ENCODE measurements around the gene PCDHGB7. TPM values are rescaled to one million over a fixed set of nuclear protein-coding genes. Genes with fewer than 3 reads are reported as not detected.
"Not testable (repeated sequence)": the region's sequence is repeated elsewhere in the genome, so short reads cannot be mapped to it uniquely, and the experiment has no call there.

The PCDHGB7 gene
- total RNA-seq, 1 donor from 2014 or later, result 22.4 TPM

- no peaks in the 10 kb centered on the region for H4K20me1 ChIP-seq (ENCODE audit: insufficient read depth, low read length)
- no peaks in the 10 kb centered on the region for H3K27me3 ChIP-seq (ENCODE audit: insufficient read depth, low read length)
- H3K79me2 ChIP-seq (ENCODE audit: insufficient read depth, low read length), result peaks cover 4% of the 10 kb centered on the region
- TF ChIP-seq CTCF (IDR thresholded peaks at IDR 0.05; ENCODE audit: insufficient read depth, low read depth, low read length) (peak; percentile 58), EZH2 (IDR thresholded peaks at IDR 0.05; ENCODE audit: insufficient read depth, low read length) (no peak)
- Mint-ChIP-seq H3K36me3 (ENCODE audit: low read depth, unreplicated experiment) (peaks cover 60% of the 10 kb centered on the region), H3K9me3 (ENCODE audit: unreplicated experiment) (peaks cover 35% of the 10 kb centered on the region), H3K4me3 (ENCODE audit: unreplicated experiment) (no peak within 1 kb of the TSS), H3K27ac (ENCODE audit: unreplicated experiment) (no peak within 1 kb of the TSS), H3K27me3 (ENCODE audit: low read depth, unreplicated experiment) (no peaks in the 10 kb centered on the region), H3K4me1 (ENCODE audit: low read depth, unreplicated experiment) (no peaks in the 10 kb centered on the region)
- H3K9ac ChIP-seq (ENCODE audit: low read length), result peak within 1 kb of the TSS; percentile 56
- FAIRE-seq (no peak), DNase-seq (ENCODE audit: low read depth) (peak; percentile 77)
- no peaks in the 10 kb centered on the region for H3K36me3 ChIP-seq (ENCODE audit: insufficient read depth, low read length)
- H3K4me3 ChIP-seq (ENCODE audit: insufficient read depth, low read depth, low read length), result peak within 1 kb of the TSS; percentile 49
- peak within 1 kb of the TSS; percentile 28 for H3K27ac ChIP-seq (ENCODE audit: low read depth, low read length)
- H3K4me1 ChIP-seq (ENCODE audit: insufficient read depth, low read length), result no peaks in the 10 kb centered on the region
- peak within 1 kb of the TSS; percentile 70 for H3K4me2 ChIP-seq (ENCODE audit: low read length)
- H2AFZ ChIP-seq (ENCODE audit: low read depth, low read length), result peak within 1 kb of the TSS; percentile 23
- H3K9me3 ChIP-seq (ENCODE audit: insufficient read depth, low read depth, low read length), result peaks cover 45% of the 10 kb centered on the region
These were observed 13.0 kb downstream of the PCDHGB7 start, which contains the start of gene PCDHGA12 for GRCh38 chr5:141430332-141431113. Gene PCDHGA12, plus strand, starts transcription at chr5:141430507. Its CDS starts 253 bp downstream, at chr5:141430760.

GRCh38 chr5:141431286-141431685 lies 13.8 kb downstream of the PCDHGB7 start:
- H3K4me3 ChIP-seq (ENCODE audit: insufficient read depth, low read depth, low read length), result peak overlapping the region; percentile 49

GRCh38 chr5:141432308-141432707 lies 14.8 kb downstream of the PCDHGB7 start:
- not testable (repeated sequence) for H3K27me3 Mint-ChIP-seq (ENCODE audit: low read depth, unreplicated experiment); H3K9ac ChIP-seq (ENCODE audit: low read length); H2AFZ ChIP-seq (ENCODE audit: low read depth, low read length); H4K20me1 ChIP-seq (ENCODE audit: insufficient read depth, low read length); H3K79me2 ChIP-seq (ENCODE audit: insufficient read depth, low read length); H3K27ac Mint-ChIP-seq (ENCODE audit: unreplicated experiment); H3K36me3 ChIP-seq (ENCODE audit: insufficient read depth, low read length); H3K27me3 ChIP-seq (ENCODE audit: insufficient read depth, low read length); FAIRE-seq; DNase-seq (ENCODE audit: low read depth); H3K4me1 ChIP-seq (ENCODE audit: insufficient read depth, low read length); H3K4me3 Mint-ChIP-seq (ENCODE audit: unreplicated experiment); H3K4me3 ChIP-seq (ENCODE audit: insufficient read depth, low read depth, low read length); H3K4me1 Mint-ChIP-seq (ENCODE audit: low read depth, unreplicated experiment); H3K27ac ChIP-seq (ENCODE audit: low read depth, low read length)
- Mint-ChIP-seq H3K36me3 (ENCODE audit: low read depth, unreplicated experiment) (peaks cover 44% of the 10 kb centered on the region), H3K9me3 (ENCODE audit: unreplicated experiment) (peaks cover 27% of the 10 kb centered on the region)
- Histone ChIP-seq H3K4me2 (ENCODE audit: low read length) (peak overlapping the region; percentile 6), H3K9me3 (ENCODE audit: insufficient read depth, low read depth, low read length) (peaks cover 30% of the 10 kb centered on the region)

More at GRCh38 chr5:141431286-141431685, 13.8 kb downstream of the PCDHGB7 start:
- peak overlapping the region; percentile 70 for H3K4me2 ChIP-seq (ENCODE audit: low read length)
- Mint-ChIP-seq H3K36me3 (ENCODE audit: low read depth, unreplicated experiment) (peaks cover 54% of the 10 kb centered on the region), H3K4me3 (ENCODE audit: unreplicated experiment) (no peak overlapping the region), H3K9me3 (ENCODE audit: unreplicated experiment) (peaks cover 35% of the 10 kb centered on the region), H3K27me3 (ENCODE audit: low read depth, unreplicated experiment) (no peaks in the 10 kb centered on the region), H3K27ac (ENCODE audit: unreplicated experiment) (no peak overlapping the region), H3K4me1 (ENCODE audit: low read depth, unreplicated experiment) (no peaks in the 10 kb centered on the region)
- FAIRE-seq (no peak), DNase-seq (ENCODE audit: low read depth) (peak; percentile 34)
- no peak for TF ChIP-seq EZH2 (IDR thresholded peaks at IDR 0.05; ENCODE audit: insufficient read depth, low read length)
- TF ChIP-seq CTCF (IDR thresholded peaks at IDR 0.05; ENCODE audit: insufficient read depth, low read depth, low read length), result no peak
- no peak overlapping the region for H3K27ac ChIP-seq (ENCODE audit: low read depth, low read length)
- no peaks in the 10 kb centered on the region for H3K27me3 ChIP-seq (ENCODE audit: insufficient read depth, low read length)
- H4K20me1 ChIP-seq (ENCODE audit: insufficient read depth, low read length), result no peaks in the 10 kb centered on the region
- H3K79me2 ChIP-seq (ENCODE audit: insufficient read depth, low read length), result peaks cover 8% of the 10 kb centered on the region
- H2AFZ ChIP-seq (ENCODE audit: low read depth, low read length), result no peak overlapping the region
- H3K36me3 ChIP-seq (ENCODE audit: insufficient read depth, low read length), result no peaks in the 10 kb centered on the region
- H3K4me1 ChIP-seq (ENCODE audit: insufficient read depth, low read length), result no peaks in the 10 kb centered on the region
- H3K9ac ChIP-seq (ENCODE audit: low read length), result peak overlapping the region; percentile 56
- peaks cover 38% of the 10 kb centered on the region for H3K9me3 ChIP-seq (ENCODE audit: insufficient read depth, low read depth, low read length)

GRCh38 chr5:141432726-141433125 lies 15.2 kb downstream of the PCDHGB7 start:
- not testable (repeated sequence) for H4K20me1 ChIP-seq (ENCODE audit: insufficient read depth, low read length); H3K36me3 ChIP-seq (ENCODE audit: insufficient read depth, low read length); H3K27me3 ChIP-seq (ENCODE audit: insufficient read depth, low read length); H3K4me3 ChIP-seq (ENCODE audit: insufficient read depth, low read depth, low read length); H3K27ac ChIP-seq (ENCODE audit: low read depth, low read length); H3K9ac ChIP-seq (ENCODE audit: low read length); H3K79me2 ChIP-seq (ENCODE audit: insufficient read depth, low read length); H2AFZ ChIP-seq (ENCODE audit: low read depth, low read length); H3K4me1 Mint-ChIP-seq (ENCODE audit: low read depth, unreplicated experiment); H3K27ac Mint-ChIP-seq (ENCODE audit: unreplicated experiment); DNase-seq (ENCODE audit: low read depth); H3K4me2 ChIP-seq (ENCODE audit: low read length); FAIRE-seq; H3K4me1 ChIP-seq (ENCODE audit: insufficient read depth, low read length); H3K27me3 Mint-ChIP-seq (ENCODE audit: low read depth, unreplicated experiment); H3K4me3 Mint-ChIP-seq (ENCODE audit: unreplicated experiment)
- peaks cover 25% of the 10 kb centered on the region for H3K9me3 ChIP-seq (ENCODE audit: insufficient read depth, low read depth, low read length)
- Mint-ChIP-seq H3K9me3 (ENCODE audit: unreplicated experiment) (peaks cover 27% of the 10 kb centered on the region), H3K36me3 (ENCODE audit: low read depth, unreplicated experiment) (peaks cover 41% of the 10 kb centered on the region)

Data from astrocyte (in vitro differentiated cells and primary cell).